RPMI7951 (cell line): Measurements from ENCODE around the gene FUT8. TPM values are rescaled to one million over a fixed set of nuclear protein-coding genes. Genes with fewer than 3 reads are reported as not detected.

Experiments
- DNase-seq: peaks from one replicate; pipeline ENCODE4 v3.0.0-alpha.2; 2012; ENCODE audit warnings: low read depth
- total RNA-seq: library from RNA; depleted of rRNA; stranded (reverse); fragments of >200 nt; shearing (Covaris generic); gene quantifications from 2 replicates; pipeline ENCODE4 v1.2.3, GENCODE V29; 2014

The FUT8 gene
- total RNA-seq, 1 experiment from 2014 or later: 69.1 TPM

GRCh38 chr14:65495196-65495595, 82.7 kb downstream of the FUT8 start:
- peak; percentile 8 for DNase-seq

DNA sequence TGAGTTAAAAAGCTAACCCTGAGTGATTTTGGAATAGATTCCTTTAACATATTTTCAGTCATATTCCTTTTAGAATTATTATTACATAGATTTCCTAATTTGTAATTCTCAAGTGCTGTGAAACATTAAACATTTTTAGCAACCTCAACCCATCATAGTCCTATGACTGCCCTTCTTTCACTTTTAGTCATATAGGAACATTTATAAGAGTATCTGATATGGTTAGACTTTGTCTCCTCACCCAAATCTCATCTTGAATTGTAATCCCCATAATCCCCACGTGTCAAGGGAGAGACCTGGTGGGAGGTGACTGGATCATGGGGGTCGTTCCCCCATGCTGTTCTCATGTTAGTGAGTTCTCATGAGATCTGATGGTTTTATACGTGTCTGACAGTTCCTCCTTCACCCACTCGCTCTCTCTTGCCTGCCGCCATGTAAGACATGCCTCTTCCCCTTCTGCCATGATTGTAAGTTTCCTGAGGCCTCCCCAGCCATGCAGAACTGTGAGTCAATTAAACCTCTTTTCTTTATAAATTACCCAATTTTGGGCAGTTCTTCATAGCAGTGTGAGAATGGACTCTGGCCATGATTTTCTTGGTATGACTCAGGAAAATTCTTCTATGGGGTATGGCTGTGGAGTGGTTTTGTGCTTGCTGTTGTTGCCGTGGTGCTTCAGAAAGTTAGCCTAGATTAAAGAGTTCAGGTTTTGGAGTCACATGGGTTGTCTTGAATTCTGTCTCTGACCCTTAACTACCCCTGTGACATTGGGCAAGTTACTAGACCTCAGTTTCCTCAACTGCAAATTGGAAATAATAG, 83.9 kb downstream of the FUT8 start:
- DNase-seq: peak; percentile 15

DNA sequence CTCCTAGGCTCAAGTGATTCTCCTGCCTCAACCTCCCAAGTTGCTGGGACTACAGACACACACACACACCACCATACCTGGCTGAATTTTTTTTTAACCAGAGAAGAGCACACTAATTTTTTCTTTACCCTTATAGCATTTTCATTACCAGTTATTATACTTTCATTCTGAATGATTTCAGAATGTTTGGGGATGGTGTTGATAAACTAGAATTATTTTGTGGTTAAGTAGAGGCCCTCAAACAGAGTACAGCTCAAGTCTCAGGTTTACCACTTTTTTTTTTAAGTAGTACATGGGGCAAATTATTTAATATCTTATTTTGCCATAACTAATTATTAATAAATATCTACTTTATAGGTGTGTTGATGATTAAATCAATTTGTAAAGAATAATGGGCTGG, 86.6 kb downstream of the FUT8 start:
- DNase-seq: no peak

- DNase-seq: no peak
Observed at GRCh38 chr14:65500075-65500474, 87.5 kb downstream of the FUT8 start.

DNA sequence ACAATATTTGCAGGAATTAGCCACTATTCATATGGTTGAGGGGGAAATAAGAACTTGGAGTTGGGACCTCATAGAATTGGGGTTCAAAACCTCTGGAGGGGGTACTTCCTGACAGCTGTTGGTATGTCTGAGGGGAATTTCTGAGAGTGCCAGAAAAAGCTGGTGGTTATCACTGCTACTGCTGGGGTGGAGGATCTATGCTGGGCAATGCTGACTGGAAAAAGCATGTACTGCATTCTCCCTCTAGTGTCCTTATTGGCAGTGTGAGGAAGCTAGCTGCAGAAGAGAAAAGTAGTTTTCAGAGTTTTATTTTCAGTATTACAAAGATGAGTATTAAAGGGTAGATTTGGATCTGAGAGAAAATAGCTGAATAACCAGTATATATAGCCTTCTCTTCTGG, 88.8 kb downstream of the FUT8 start:
- no peak for DNase-seq

- DNase-seq: peak; percentile 74
Observed at GRCh38 chr14:65502676-65503124, 90.2 kb downstream of the FUT8 start.

DNA sequence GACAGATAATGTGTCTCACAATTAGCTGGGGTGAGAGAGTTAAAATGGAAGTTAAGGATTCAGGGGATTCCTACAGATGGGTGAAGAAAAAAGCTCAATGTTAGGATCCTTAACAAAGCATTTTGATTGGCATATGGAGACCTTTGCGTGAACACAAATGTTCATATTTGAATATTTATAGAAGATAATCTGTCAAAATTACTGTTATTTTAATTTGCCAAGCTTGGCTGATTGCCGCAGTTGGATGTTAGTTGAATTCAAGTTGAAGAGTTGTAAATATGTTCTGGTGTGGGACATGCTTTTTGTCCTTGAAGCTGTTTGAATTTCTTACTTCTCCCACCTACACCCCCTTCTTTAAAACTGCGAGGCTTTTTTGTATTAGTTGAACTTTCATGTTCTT, 91.2 kb downstream of the FUT8 start:
- DNase-seq: no peak

DNA sequence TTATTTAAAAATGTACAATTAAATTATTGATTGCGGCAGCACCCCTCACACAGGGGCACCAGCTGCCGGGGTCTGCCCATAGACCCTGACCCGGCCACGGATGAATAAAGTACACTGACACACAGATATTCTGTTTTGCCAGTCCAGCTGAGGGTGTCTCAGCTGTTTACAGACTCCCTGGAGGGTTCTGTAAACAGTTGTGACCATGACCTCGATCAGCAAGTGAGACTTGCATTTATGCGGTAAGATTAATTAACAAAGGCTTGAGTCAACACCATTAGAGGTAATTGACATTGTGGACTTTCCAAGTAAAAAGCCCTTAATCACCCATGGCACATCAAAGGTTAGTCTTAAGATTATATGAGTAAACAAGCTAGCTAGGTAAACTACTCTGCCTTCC, 94.3 kb downstream of the FUT8 start:
- DNase-seq: no peak

- no peak for DNase-seq
Observed at GRCh38 chr14:65509842-65510241, 97.3 kb downstream of the FUT8 start.

GRCh38 chr14:65513671-65514070, 101.1 kb downstream of the FUT8 start:
- DNase-seq: no peak

- DNase-seq: no peak
Observed at GRCh38 chr14:65517635-65518542, 105.4 kb downstream of the FUT8 start.

GRCh38 chr14:65528069-65528468, 115.5 kb downstream of the FUT8 start:
- no peak for DNase-seq

GRCh38 chr14:65531148-65531547, 118.6 kb downstream of the FUT8 start:
- DNase-seq: no peak

DNA sequence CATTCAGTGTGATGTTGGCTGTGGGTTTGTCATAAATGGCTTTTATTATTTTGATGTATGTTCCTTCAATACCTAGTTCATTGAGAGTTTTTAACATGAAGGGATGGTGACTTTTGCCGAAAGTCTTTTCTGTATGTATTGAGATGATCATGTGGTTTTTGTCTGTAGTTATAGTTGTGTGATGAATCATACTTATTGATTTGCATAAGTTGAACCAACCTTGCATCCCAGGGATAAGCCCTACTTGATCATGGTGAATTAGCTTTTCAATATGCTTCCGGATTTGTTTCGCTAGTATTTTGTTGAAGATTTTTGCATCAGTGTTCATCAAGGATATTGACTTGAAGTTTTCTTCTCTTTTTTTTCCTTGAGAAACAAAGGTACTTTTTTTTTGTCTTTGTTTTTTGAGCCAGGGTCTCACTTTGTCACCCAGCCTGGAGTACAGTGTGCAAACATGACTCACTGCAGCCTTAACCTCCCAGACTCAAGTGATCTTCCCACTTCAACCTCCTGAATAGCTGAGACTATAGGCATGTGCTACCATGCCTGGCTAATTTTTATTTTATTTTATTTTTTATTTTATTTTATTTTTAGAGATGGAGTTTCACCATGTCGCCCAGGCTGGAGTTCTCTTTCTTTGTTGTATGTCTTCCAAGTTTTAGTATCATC, 121.3 kb downstream of the FUT8 start:
- no peak for DNase-seq

- DNase-seq: no peak
Observed at GRCh38 chr14:65536781-65537423, 124.4 kb downstream of the FUT8 start.

- DNase-seq: no peak
Observed at GRCh38 chr14:65548878-65549277, 136.3 kb downstream of the FUT8 start.

GRCh38 chr14:65549429-65549828, 136.9 kb downstream of the FUT8 start:
- DNase-seq: no peak

- no peak for DNase-seq
Observed at GRCh38 chr14:65550779-65551643, 138.5 kb downstream of the FUT8 start.

- DNase-seq: no peak
Observed at GRCh38 chr14:65552724-65553123, 140.2 kb downstream of the FUT8 start.

GRCh38 chr14:65554837-65555236, 142.3 kb downstream of the FUT8 start:
- DNase-seq: no peak

DNA sequence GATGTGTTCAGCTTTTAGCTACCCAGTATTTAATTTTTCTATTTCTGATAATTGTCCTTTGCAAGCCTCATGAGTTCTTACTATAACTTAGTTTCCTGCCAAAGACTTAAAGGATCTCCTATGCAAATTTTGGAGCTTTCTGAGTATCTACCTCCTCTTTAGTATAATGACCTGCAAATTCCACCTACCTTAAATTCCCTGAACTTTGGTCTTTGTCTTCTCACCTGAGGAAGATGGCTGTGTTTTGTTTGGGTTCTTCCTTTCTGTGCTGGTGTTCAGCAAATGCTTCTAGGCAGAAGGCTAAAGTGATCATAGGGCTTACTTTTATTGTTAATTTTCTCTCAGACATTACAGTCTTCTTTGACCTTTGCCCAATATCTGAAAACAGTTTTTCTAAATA, 142.8 kb downstream of the FUT8 start:
- no peak for DNase-seq
